GM19455 (cell line): ENCODE measurements around the gene SREK1IP1.

ENCODE experiments used
- ATAC-seq: cut with Tn5 transposase; IDR thresholded peaks from one replicate; pipeline ENCODE4 v1.9.1; 2021; ENCODE audit not compliant: unreplicated experiment

SREK1IP1 gene

GRCh38 chr5:64688391-64688790 is 80.1 kb downstream of the SREK1IP1 start:
- ATAC-seq = no peak

GRCh38 chr5:64685866-64686265 is 82.6 kb downstream of the SREK1IP1 start:
- no peak for ATAC-seq

- no peak for ATAC-seq
These were observed 85.9 kb downstream of the SREK1IP1 start for GRCh38 chr5:64682608-64683007.

GRCh38 chr5:64680289-64680688 is 88.2 kb downstream of the SREK1IP1 start:
- ATAC-seq = no peak

GRCh38 chr5:64678374-64678773 is 90.1 kb downstream of the SREK1IP1 start:
- ATAC-seq = no peak

GRCh38 chr5:64671678-64672077 is 96.8 kb downstream of the SREK1IP1 start:
- ATAC-seq = no peak

- no peak for ATAC-seq
These were observed 98.2 kb downstream of the SREK1IP1 start for GRCh38 chr5:64670277-64670676.
